Lower leg skin (tissue), 3 donors: ENCODE measurements around the gene WDR43.

ENCODE experiments used
- CTCF ChIP-seq, 3 donors: fragments of 450-650 bp; IDR thresholded peaks; one replicate each; pipeline ENCODE4 v1.5.1; 2016; ENCODE audit warnings: antibody characterized with exemption in 3 of 3, mild to moderate bottlenecking in 3 of 3, moderate library complexity in 2 of 3
- POLR2A ChIP-seq, 2 donors: fragments of 450-650 bp; IDR thresholded peaks; one replicate each; pipeline ENCODE4 v1.6.1; 2016 to 2017; ENCODE audit warnings: antibody characterized with exemption in 2 of 2, mild to moderate bottlenecking in 1 of 2, moderate library complexity in 1 of 2

GRCh38 chr2:28929581-28929980 lies 35.1 kb downstream of the WDR43 start:
- no peak for TF ChIP-seq CTCF (IDR thresholded peaks at IDR 0.05)
- TF ChIP-seq POLR2A (IDR thresholded peaks at IDR 0.05), result no peak
